GM04504 (cell line): ENCODE results near the gene RELL2.

Source experiments
- DNase-seq: peaks from one replicate; pipeline ENCODE4 v3.0.0-alpha.2; 2012; ENCODE audit warnings: low read depth

The RELL2 gene

DNA sequence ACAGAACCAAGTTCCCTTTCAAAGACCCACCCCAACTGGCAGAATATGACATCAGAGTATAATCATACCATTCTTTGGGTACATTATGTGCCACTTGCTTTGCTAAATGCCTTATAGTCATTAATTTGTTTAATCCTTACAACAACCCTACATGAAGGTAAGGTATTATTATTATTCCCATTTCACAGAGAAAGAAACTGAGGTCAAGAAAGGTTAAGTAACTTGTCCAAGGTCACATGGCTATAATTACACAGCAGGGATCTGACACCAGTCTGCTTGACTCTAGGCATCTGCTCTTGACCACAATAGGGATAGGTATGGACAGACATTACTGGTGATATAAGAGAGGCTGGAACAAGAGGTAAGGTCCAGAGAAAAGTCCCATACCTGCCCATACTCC is 13.2 kb downstream of the RELL2 start:
- no peak for DNase-seq

DNA sequence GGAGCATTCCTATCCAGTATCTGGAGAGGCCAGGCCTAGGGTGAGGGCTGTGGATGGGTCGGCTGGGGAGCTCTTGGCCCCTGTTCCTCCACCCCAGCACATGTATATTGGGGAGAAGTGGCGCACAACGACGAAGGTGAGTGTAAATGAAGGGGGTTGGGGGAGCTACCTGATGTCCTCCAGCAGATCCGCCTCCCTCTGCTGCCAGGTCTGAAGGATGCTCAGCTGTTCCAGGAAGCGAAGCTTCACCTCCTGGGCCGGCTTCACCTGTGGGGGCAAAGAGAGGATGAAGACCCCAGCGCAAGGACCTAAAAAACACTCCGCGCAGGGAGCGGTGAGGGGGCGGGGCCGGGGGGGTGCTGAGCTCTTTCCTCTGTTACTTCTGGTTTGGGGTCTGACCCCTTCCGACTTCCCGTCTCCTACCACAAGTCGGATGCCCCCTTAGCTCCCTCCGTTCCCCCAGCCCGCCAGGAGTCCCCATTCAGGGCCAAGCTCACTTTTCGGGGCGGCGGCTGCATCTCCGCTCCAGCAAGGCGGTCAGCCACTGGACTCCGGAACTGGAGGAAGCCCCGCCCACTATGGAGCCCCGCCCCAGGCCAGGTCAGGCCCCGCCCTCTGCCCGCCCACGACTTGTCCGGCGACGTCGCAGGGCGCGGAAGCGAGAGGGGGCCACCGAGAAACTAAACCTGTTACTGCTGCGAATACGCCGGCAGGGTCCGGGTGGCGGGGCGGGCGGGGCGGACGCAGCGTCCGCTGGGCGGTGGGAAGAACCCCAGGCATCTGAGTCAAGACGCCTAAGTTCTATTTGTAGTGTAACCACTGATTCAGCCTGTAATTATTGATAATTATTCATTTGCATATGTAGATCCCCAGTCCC is 14.3 kb downstream of the RELL2 start, which contains the start of gene FCHSD1:
TSS of gene FCHSD1 (minus strand) at position 568 of the 877 bp plus-strand sequence. CDS start at position 518, 50 bp downstream.
- DNase-seq = peak; percentile 53

DNA sequence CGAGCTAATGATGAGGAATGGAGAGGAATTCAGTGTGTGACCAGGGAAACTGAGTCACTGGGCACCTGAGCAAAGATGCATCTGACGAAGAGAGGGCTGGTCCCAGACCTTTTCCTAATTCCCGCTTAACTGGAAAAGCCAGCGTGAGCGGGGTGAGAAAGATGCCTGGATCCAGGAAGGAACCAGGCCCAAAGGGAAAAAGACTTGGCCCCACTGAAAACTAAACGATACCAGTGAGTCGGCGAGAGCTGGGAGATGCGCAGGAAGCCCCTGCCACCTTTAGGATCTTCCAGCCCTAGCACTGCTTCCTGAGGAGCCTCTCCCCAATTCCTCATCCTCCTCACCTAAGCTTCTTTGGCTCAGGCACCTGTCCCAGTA is 14.9 kb downstream of the RELL2 start:
- DNase-seq = no peak

DNA sequence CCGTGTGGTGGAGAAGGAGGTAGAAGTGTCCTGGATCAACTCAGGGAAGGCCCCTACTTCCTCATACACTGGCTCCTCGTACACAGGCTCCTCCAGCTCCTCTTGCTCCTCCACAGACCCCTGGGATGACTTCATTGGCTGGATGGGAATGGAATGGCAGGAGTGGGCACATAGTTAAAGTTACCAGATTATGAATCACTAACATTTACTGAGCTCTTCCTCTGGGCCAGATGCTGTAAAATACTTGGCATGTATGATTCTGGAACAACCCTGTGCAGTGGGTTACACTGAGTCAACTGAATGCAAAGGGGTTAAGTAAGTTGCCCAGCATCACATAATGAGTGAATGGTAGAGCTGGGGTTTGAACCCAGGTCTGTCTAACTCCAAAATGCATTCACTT is 17.5 kb downstream of the RELL2 start:
- DNase-seq = peak; percentile 67

DNA sequence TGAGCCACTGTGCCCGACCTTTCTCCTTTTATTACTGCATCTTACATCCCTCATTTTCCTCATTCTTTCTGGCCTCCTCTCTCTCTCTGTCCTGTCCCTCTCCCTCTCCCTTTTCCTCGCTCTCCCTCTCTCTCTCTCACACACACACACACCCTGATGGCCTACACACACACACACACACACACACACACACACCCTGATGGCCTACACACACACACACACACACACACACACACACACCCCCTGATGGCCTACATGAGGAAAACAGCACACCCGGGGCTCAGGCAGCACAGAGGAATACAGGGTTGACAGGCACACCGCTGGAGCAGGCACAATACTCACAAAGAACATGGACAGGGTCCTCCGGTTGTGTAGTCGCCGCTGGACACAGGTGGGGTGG is 18.2 kb downstream of the RELL2 start:
- DNase-seq = no peak

DNA sequence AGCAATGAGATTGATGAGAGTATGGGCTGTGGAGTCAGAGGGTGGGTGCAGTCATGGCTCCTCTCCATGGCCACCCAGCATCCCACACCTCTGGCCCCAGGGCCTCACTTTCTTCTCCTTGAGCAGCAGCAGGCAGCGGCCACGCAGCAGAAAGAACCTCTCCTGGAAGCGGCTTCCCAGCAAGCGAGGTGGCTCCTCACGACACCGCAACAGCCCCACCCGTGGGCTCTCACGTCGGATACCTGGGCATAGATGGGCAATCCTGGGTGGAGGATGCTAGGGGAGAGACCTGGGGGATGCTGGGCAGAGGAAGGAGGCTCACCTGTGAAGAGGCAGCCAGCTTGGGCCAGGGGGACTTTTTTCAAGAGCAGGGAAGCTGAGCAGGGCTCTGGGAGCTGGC is 19.6 kb downstream of the RELL2 start:
- DNase-seq = no peak

DNA sequence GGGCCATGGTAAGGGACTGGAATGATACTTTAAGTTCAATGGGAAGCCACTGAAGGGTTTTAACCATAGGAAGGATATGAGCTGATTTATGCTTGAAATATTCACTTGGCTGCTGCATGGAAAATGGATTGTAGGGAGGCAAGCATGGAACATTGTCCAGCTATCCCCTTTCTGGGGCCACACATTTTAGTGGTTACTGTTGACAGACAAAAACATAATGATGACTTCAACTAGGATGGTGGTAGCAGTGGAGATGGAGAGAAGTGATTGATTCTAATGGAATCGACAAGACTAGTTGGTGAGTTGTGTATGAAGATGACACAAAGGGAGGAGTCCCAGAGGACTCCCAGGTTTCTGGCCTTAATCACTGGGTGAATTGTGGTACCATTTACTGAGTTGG is 20.6 kb downstream of the RELL2 start:
- DNase-seq = no peak

DNA sequence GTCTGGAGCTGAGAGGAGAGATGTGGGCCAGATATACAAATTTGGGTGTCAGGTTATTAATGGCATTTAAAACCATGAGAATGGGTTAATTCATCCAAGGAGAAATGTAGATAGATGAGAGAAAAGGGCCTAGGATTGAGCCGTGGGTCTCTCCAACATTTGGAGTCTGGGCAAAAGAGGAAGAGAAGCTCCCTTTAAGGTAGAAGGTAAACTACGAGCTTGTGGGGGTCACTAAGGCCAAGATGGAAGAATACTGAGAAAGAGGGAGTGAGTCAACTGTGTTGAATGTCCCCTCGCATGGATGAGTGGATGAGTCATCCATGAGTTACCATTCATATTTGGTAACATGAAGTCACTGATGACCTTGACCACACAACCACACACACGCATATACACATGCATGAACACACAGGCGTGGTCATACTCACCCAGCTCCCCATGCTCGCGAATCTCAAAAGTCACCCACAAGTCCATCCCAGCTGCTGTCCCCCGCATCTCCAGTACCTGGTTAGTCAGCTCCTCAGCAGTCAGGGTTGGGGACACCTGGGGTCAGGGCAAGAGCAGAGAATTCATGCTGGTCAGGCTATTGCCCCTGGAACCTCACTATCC is 21.2 kb downstream of the RELL2 start:
- DNase-seq = peak; percentile 44

DNA sequence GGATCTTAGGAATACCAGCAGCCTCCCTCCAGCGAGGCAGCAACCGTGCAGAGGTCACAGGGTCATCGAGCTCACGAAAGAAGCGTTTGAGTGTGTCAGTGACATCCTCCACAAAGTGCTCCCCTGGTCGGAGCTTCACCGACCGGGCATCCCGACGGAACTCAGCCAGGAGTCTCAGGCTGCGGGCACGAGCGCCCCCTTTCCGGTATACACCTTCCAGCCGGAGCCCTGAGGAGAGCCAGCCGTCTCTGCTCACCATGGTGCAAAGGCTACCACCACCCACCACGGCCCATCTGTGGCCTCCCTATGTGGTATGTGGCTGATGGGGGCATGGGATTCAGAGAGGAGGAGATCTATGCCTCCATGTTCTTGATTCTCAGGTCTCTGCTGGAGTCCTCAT is 25.2 kb downstream of the RELL2 start:
- no peak for DNase-seq

DNA sequence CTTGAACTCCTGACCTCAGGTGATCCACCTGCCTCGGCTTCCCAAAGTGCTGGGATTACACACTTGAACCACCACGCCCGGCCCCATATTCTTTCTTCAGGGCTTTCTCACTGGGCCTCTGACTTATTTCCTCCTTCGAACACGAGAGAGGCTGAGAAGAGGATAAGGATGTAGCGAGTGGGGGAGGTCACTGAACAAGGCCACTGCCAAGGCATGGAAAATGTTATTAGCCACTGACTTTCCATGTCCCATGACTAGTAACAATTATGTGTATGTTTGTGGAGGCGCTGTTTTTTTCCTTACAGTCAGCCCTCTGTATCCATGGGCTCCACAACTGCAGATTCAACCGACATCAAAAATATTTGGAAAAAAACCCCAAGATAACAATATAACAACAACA is 26.7 kb downstream of the RELL2 start:
- no peak for DNase-seq

DNA sequence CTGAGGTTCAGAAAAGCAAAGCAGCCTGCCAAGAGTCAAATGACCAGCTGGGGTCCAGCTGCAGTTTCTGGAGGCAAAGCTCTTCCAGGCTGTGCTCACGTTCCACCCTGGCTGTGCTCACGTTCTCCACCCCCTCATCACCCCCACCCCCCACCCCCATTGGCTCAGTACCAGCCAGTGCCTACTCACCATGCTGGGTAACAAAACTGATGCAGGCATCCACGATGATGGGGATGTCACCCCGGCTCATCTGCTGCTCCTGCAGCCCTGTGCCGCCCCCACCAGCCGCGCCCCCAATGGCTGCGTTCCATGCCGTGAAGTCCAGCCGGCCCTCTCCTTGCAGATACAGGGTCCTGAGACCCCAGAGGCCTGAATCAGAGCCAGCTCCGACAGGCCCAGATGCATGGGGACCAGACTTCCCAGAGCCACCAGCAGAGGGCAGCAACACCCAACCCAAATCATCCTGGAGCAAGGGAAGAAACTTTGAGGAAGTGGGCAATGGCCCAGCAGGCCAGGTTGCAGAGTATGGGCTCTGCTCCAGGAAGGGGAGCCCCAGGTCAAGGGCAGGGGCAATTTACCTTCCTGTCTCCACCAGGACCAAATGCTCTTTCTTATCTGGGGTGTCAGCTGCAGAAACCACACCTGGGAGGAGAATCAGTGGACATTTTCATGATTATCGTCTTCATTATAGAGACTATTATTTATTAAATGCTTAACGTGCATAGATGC is 28.1 kb downstream of the RELL2 start:
- DNase-seq = peak; percentile 40

DNA sequence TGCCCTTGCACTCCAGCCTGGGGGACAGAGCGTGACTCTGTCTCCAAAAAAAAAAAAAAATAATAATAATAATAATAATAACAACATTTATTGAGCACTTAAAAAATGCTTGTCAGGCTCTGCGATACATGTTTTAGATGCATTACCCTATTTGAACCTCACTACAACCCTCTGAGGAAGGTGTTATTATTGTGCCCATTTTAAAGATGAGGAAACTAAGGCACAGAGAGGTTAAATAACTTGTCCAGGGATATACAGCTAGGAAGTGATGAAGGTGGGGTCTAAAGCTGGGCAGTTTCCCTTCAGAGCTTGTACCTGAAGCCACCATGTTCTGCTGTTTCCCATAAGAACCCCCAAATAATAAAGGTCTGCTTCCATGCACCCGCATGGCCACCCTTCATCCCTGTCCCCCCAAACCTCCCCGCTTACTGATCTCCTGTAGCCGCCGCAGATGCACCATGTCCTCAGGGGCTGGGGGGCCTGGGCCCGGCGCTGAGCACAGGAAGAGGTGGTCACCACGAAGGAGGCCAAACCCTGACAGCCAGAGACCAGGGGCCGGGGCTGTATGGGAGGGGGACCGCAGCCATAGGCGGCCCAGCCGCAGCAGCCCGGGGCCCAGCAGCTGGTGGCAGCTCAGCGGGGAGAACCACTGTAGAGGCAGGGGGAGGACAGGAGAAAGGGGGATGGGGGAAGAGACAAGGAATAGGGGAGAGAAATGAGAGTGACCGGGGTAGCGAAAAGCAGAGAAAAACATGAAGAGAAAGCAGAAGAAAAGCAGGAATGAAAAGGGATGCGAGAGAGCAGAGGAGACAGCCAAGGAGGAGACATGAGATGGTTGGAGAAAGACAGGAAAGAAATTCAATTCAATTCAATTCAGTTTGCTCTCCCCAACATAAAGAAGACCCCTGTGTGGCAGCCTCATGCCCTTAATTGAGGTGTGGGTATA is 29.5 kb downstream of the RELL2 start:
- no peak for DNase-seq

DNA sequence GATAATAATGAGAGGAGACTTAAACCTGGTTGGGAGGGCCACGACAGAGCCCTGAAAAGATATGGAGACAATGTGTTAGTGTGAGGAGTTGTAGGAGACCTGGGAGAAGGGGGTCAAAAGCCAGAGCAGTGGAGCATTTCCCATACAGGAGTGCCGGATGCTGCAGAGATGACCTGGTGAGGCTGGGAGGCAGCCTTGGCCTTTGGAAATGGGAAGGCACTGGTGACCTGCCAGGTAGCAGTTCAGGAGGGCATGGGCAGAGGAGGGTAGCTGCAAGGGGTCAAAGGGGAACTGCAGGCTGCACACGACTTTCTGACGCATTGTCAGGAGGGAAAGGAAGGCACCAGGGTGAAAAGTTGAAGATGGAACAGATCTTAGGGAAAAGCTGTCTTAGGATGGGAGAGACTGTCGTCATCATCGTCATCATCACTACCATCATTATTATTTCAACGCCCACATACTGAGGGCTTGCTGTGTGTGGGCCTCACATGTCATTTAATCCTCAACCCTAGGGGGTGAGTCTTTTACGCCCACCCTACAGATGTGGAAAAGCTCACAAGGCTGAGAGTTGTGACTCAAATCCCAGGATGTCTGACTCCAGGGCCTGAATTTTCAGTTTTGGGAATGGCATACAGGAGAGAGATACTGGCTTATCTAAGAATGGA is 31.9 kb downstream of the RELL2 start:
- no peak for DNase-seq

DNA sequence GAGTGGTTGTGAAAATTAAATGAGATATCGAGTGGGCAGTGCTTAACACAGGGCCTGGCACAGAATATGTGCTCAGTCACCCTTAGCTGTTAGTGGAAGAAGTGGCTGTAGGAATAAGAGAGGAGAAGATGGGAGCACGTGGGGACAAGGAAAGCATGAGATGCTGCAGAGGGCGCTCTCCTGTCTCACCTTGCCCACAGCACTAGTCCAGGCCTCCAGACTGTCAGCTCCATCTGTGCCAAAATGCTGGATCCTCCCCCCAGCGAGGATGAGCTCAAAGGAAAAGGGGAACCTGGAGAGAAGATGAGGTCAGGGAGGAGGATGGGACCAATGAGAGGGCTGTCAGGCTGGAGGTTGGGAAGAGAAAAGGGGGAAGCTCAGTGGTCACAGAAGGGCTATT is 32.7 kb downstream of the RELL2 start:
- DNase-seq = no peak

DNA sequence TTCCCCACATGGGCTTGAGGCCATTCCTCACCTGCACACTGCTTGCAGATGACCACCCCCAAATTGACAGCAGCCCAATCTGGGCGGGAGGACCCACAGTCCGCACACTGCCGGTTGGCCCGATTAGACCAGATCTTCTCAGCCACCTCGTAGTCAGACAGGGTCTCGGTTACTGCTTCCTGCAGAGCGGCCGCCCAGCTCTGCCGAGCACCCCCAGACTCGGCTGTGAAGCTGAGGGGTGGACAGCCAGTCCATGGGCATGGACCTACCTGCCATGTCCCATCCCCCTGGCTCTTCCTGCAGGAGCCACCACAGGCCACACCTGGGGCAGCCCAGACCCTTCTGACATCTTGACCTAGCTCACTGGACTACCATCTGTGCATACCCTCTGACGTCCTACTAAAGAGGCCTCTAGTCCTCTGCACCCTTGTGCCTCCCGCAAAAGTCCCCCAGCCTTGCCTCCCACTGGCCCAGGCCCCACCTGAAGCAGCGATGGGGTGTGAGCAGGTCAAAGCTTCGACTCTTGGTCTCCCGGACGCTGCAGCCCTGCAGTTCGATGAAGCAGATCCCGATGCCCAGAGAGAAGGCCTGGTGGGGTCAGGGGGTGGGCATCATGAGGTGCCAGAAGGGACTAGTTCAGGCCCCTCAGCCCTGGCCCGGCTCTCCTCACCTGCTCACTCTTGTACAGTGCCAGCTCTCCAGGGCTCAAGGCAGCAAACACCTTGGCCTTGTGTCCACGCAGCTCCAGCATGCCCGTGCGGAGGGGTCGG is 35.5 kb downstream of the RELL2 start:
- no peak for DNase-seq

DNA sequence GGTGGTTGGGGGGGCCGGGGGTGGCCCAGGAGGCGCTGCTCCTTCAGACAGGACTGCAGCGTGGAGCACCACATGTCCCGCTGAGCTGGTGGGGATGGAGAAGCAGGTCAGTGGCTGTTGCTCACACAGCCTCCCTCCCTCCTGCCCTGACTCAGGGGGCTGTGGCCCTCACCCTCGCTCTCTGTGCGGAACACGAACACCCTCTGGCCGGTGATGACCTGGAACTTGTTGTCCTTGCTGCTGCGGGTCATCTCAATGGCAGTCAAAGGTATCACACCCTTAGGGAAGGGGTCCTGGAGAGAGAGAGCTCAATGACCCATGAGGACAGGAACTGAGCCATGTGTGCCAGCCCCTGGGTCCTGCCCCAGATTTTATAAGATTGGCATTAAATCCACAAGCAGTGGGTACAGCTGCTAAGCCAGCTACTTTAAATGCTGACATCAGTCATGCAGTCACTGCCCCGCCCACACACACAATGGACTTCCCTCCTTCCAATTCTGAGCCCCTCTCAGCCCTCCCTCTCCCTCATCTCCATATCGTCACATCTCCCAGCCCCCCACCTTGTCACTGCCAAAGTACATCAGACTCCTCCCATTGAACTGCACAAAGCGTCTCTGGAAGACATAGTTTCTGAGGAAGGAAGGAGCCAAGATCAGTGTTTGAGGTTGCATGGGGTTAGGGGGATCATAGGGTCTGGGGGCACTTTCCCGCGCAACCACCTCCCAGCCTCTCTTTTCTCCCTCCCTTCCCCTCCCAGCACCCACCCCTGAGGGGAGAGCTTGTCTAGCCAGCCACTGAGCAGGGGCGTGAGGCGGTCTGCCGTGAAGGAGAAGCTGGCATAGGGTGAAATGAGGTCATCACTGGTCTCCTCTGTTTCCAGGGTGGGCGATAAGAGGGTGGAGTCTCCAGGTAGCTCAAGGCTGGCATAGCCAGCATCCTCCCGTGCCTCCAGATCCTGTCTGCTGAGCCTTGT is 36.3 kb downstream of the RELL2 start:
- no peak for DNase-seq

DNA sequence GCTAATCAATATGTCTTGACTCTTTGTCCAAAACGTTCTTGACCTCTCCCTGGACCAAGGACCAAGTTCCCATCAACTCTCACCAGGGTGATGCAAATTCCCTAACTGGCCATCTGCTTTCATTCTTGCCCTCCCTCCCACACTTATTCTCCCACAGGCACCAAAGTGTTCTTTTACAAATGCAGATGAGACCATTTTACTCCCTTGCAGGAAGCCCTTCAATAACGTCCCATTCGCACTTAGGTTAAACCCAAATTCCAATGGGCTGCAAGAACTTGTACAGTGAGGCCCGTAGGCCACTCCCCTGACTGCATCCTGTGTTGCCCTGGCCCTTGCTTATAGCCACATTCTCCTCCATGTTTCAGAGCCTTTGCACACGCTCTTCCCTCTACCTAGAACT is 38.0 kb downstream of the RELL2 start:
- DNase-seq = no peak

DNA sequence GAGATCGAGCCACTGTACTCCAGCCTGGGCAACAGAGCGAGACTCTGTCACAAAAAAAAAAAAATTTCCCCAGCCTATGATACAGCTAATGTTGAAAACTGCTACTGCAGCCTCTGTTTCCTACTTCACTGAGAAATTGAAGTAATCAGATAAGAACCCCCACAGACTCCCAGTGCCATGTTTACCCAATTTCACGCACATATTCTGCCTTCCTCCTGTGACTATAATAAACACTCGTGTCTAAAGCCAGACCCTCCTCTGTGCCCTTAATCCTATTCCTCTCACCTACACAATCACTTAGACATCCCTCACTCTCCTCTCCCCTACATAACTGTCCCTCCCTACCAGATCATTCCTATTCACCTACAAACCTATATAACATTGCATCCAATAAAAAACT is 38.9 kb downstream of the RELL2 start:
- DNase-seq = no peak

DNA sequence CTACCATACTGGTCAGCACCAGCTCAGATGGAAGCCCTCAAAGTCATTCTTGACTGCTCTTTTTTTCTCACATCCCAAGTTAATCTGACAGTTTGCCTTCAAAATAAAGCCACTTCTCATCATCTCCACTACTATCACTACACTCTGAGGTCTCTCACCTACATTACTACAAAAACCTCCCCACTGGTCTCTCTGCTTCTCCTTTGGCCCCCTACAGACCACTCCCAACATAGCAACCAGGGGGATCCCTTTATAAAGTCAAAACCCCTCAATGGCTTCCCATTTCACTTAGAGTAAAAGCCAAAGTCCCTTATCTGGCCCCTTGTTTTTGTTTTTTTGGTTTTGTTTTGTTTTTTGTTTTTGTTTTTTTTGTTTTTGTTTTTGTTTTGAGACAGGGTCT is 40.6 kb downstream of the RELL2 start:
- DNase-seq = no peak
